Activated CD4-positive, alpha-beta T cell treated with anti-CD3 and anti-CD28 coated beads, Interleukin-2, amount 50 U/mL, for 24 hours (primary cell): Measurements from ENCODE around the gene SUGCT.

Experiments
- DNase-seq, 2 donors: peaks; one replicate each; pipeline ENCODE4 v3.0.0-alpha.2; 2020; ENCODE audit warnings: low read depth in 1 of 2, low spot score in 1 of 2

SUGCT gene

GRCh38 chr7:40509287-40509996 is 374.6 kb downstream of the SUGCT start:
- DNase-seq, result no peak

GRCh38 chr7:40516376-40516775 is 381.6 kb downstream of the SUGCT start:
- no peak for DNase-seq

- no peak for DNase-seq
Measured at GRCh38 chr7:40519009-40519408, 384.2 kb downstream of the SUGCT start.

GRCh38 chr7:40520986-40521738 is 386.4 kb downstream of the SUGCT start:
- no peak for DNase-seq

GRCh38 chr7:40525764-40526163 is 391.0 kb downstream of the SUGCT start:
- no peak for DNase-seq

- no peak for DNase-seq
Measured at GRCh38 chr7:40526951-40527715, 392.3 kb downstream of the SUGCT start.

GRCh38 chr7:40527723-40528122 is 392.9 kb downstream of the SUGCT start:
- no peak for DNase-seq

GRCh38 chr7:40530292-40530691 is 395.5 kb downstream of the SUGCT start:
- DNase-seq, result no peak

- no peak for DNase-seq
Measured at GRCh38 chr7:40531956-40532355, 397.2 kb downstream of the SUGCT start.

- no peak for DNase-seq
Measured at GRCh38 chr7:40535678-40536077, 400.9 kb downstream of the SUGCT start.

GRCh38 chr7:40536421-40536820 is 401.6 kb downstream of the SUGCT start:
- no peak for DNase-seq

GRCh38 chr7:40538281-40538680 is 403.5 kb downstream of the SUGCT start:
- no peak for DNase-seq

GRCh38 chr7:40541336-40541735 is 406.5 kb downstream of the SUGCT start:
- no peak for DNase-seq

- no peak for DNase-seq
Measured at GRCh38 chr7:40542982-40543741, 408.4 kb downstream of the SUGCT start.

GRCh38 chr7:40544221-40544723 is 409.5 kb downstream of the SUGCT start:
- no peak for DNase-seq

- no peak for DNase-seq
Measured at GRCh38 chr7:40544871-40545303, 410.1 kb downstream of the SUGCT start.

- no peak for DNase-seq
Measured at GRCh38 chr7:40545739-40546138, 410.9 kb downstream of the SUGCT start.

- no peak for DNase-seq
Measured at GRCh38 chr7:40546616-40547501, 412.1 kb downstream of the SUGCT start.

- no peak for DNase-seq
Measured at GRCh38 chr7:40549372-40550039, 414.7 kb downstream of the SUGCT start.
